Embryonic facial prominence (tissue), 1 donor: ENCODE results near the gene CHSY3.

ENCODE experiments used
- DNase-seq: peaks from one replicate; pipeline ENCODE4 v3.0.0-alpha.2; 2016; ENCODE audit errors: extremely low spot score

CHSY3 gene

GRCh38 chr5:129904102-129904666 is at the start of gene CHSY3:
CHSY3 (plus strand) TSS chr5:129904465.
- DNase-seq, result peak; percentile 58

GRCh38 chr5:129856325-129856724 is 47.9 kb upstream of the CHSY3 start:
- no peak for DNase-seq

- DNase-seq, result no peak
Measured at GRCh38 chr5:129857116-129857515, 47.1 kb upstream of the CHSY3 start.

GRCh38 chr5:129858131-129858675 is 46.1 kb upstream of the CHSY3 start:
- no peak for DNase-seq

- DNase-seq, result no peak
Measured at GRCh38 chr5:129884322-129884721, 19.9 kb upstream of the CHSY3 start.

GRCh38 chr5:129899454-129899853 is 4.8 kb upstream of the CHSY3 start:
- DNase-seq, result no peak

- no peak for DNase-seq
Measured at GRCh38 chr5:129902816-129903215, 1.4 kb upstream of the CHSY3 start.

GRCh38 chr5:129903466-129904101 is 681 bp upstream of the CHSY3 start:
- DNase-seq, result no peak

GRCh38 chr5:129904667-129905472 is 605 bp downstream of the CHSY3 start:
- DNase-seq, result no peak

GRCh38 chr5:129905473-129906176 is 1.4 kb downstream of the CHSY3 start:
- DNase-seq, result no peak

- DNase-seq, result no peak
Measured at GRCh38 chr5:129906177-129906887, 2.1 kb downstream of the CHSY3 start.

- no peak for DNase-seq
Measured at GRCh38 chr5:129909225-129909624, 5.0 kb downstream of the CHSY3 start.

- no peak for DNase-seq
Measured at GRCh38 chr5:129912601-129913255, 8.5 kb downstream of the CHSY3 start.

GRCh38 chr5:129915415-129915814 is 11.2 kb downstream of the CHSY3 start:
- DNase-seq, result no peak

- no peak for DNase-seq
Measured at GRCh38 chr5:129917224-129917623, 13.0 kb downstream of the CHSY3 start.

- no peak for DNase-seq
Measured at GRCh38 chr5:129921204-129921603, 16.9 kb downstream of the CHSY3 start.

- DNase-seq, result no peak
Measured at GRCh38 chr5:129930221-129930620, 26.0 kb downstream of the CHSY3 start.

- no peak for DNase-seq
Measured at GRCh38 chr5:129935626-129936025, 31.4 kb downstream of the CHSY3 start.

GRCh38 chr5:129938077-129938476 is 33.8 kb downstream of the CHSY3 start:
- no peak for DNase-seq

GRCh38 chr5:129943936-129944335 is 39.7 kb downstream of the CHSY3 start:
- no peak for DNase-seq

- no peak for DNase-seq
Measured at GRCh38 chr5:129945028-129945427, 40.8 kb downstream of the CHSY3 start.
